WTC11 (cell line): ENCODE measurements around the gene CELF1. TPM values are rescaled to one million over a fixed set of nuclear protein-coding genes. Genes with fewer than 3 reads are reported as not detected.
A peak's percentile ranks its signal among the peaks of the same experiment; 100 is the strongest.

Source experiments
- ATAC-seq: fragments of 200-7000 bp; cut with Tn5 transposase; 2 replicates; pipeline ENCODE4 v1.10.0; 2021; ENCODE audit warnings: mild to moderate bottlenecking, moderate library complexity
- CTCF ChIA-PET: fragments of 300-600 bp; sonication (Branson Sonifier 250); formaldehyde crosslinking; loops from one replicate; lab custom pipeline; 2021; ENCODE audit warnings: antibody characterized with exemption; lab: Charles Lee
- POLR2A ChIA-PET: fragments of 350-600 bp; sonication (Branson Sonifier 250); formaldehyde crosslinking; loops from one replicate; lab custom pipeline; 2021; ENCODE audit warnings: antibody characterized with exemption; lab: Charles Lee
- DNase-seq: peaks from one replicate; pipeline ENCODE4 v3.0.0; 2021; ENCODE audit warnings: low spot score
- H3K27ac Mint-ChIP-seq: 2 replicates; pipeline ENCODE4 v1.8.0; 2021; ENCODE audit warnings: mixed read lengths
- H3K27me3 Mint-ChIP-seq: 2 replicates; pipeline ENCODE4 v1.8.0; 2021; ENCODE audit warnings: low read depth, mild to moderate bottlenecking, moderate library complexity, mixed read lengths
- H3K36me3 Mint-ChIP-seq: 2 replicates; pipeline ENCODE4 v1.8.0; 2021; ENCODE audit warnings: mixed read lengths
- H3K4me1 Mint-ChIP-seq: 2 replicates; pipeline ENCODE4 v1.8.0; 2022; ENCODE audit warnings: mixed read lengths
- H3K4me3 Mint-ChIP-seq: 2 replicates; pipeline ENCODE4 v1.8.0; 2021; ENCODE audit warnings: mild to moderate bottlenecking, moderate library complexity, mixed read lengths
- H3K9me3 Mint-ChIP-seq: 2 replicates; pipeline ENCODE4 v1.8.0; 2021; ENCODE audit warnings: mixed read lengths
- GABPB1 ChIP-seq: sonication (generic); formaldehyde crosslinking; IDR thresholded peaks from 2 replicates; pipeline ENCODE4 v1.8.1; 2023; ENCODE audit warnings: mild to moderate bottlenecking, missing genetic modification reagents
- ZNF263 ChIP-seq: sonication (generic); formaldehyde crosslinking; IDR thresholded peaks from 2 replicates; pipeline ENCODE4 v1.8.1; 2022; ENCODE audit warnings: low read depth, mild to moderate bottlenecking, moderate library complexity, missing genetic modification reagents
- total RNA-seq: library from RNA; stranded (reverse); gene quantifications from 3 replicates; pipeline ENCODE4 v1.2.3, GENCODE V29; 2021
- TF ChIP-seq, protein P1 (sequence below): sonication (generic); formaldehyde crosslinking; IDR thresholded peaks from 2 replicates; pipeline ENCODE4 v1.8.0; 2023; ENCODE audit warnings: missing genetic modification reagents, mild to moderate bottlenecking, borderline replicate concordance
- TF ChIP-seq, protein P2 (sequence below): sonication (generic); formaldehyde crosslinking; IDR thresholded peaks from 2 replicates; pipeline ENCODE4 v1.8.0; 2022; ENCODE audit warnings: mild to moderate bottlenecking, missing genetic modification reagents
- TF ChIP-seq, protein P3 (sequence below): fragments of 250-450 bp; sonication (Bioruptor Pico); IDR thresholded peaks from 2 replicates; pipeline ENCODE4 v1.9.0; 2021; ENCODE audit warnings: mild to moderate bottlenecking, borderline replicate concordance
- TF ChIP-seq, protein P4 (sequence below): sonication (generic); formaldehyde crosslinking; IDR thresholded peaks from 2 replicates; pipeline ENCODE4 v1.8.1; 2023; ENCODE audit warnings: mild to moderate bottlenecking, missing genetic modification reagents, moderate library complexity
- TF ChIP-seq, protein P5 (sequence below): sonication (generic); formaldehyde crosslinking; conservative IDR thresholded peaks from 2 replicates; pipeline ENCODE4 v1.8.1; 2023; ENCODE audit warnings: mild to moderate bottlenecking, low read depth, missing genetic modification reagents, moderate library complexity

CELF1 gene
- total RNA-seq, 1 experiment from 2014 or later = 177 TPM

DNA sequence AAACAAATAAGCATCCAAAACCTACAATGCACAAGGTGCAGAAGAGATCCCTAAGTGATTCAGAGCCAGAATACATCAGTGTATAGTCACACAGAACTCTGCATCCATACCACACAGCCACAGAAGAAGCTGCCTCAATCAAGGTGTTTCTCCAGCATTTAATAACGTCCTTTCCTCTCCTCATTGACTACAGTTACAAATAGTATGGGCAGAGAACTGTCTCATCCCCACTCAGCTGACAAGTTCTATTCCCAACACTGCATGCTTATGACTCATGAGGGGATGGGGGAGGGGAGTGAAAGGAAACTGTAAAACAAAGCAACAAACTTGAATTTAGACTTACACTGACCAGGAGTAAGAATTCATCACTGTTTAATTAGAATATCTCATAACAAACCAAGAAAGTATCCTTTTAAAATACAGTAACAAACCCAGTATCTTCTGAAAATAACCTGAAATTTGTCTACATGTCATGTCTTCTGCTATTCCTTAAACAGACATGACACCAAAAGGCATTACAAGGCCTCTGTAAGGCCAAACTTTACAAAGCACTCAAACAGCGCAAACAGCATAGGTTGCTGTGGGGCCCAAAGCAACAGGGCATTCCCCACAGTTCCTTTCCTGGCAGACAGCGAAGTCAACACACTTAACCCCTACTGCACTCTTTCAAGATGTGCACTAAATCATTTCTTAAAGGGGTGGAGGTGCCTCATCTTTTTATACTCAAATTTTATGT, 29.3 kb downstream of the CELF1 start:
- H3K36me3 Mint-ChIP-seq = peaks cover 2% of the 10 kb centered on the region; the same call in 1 of the 2 replicates
- TF ChIP-seq, protein P1, sequence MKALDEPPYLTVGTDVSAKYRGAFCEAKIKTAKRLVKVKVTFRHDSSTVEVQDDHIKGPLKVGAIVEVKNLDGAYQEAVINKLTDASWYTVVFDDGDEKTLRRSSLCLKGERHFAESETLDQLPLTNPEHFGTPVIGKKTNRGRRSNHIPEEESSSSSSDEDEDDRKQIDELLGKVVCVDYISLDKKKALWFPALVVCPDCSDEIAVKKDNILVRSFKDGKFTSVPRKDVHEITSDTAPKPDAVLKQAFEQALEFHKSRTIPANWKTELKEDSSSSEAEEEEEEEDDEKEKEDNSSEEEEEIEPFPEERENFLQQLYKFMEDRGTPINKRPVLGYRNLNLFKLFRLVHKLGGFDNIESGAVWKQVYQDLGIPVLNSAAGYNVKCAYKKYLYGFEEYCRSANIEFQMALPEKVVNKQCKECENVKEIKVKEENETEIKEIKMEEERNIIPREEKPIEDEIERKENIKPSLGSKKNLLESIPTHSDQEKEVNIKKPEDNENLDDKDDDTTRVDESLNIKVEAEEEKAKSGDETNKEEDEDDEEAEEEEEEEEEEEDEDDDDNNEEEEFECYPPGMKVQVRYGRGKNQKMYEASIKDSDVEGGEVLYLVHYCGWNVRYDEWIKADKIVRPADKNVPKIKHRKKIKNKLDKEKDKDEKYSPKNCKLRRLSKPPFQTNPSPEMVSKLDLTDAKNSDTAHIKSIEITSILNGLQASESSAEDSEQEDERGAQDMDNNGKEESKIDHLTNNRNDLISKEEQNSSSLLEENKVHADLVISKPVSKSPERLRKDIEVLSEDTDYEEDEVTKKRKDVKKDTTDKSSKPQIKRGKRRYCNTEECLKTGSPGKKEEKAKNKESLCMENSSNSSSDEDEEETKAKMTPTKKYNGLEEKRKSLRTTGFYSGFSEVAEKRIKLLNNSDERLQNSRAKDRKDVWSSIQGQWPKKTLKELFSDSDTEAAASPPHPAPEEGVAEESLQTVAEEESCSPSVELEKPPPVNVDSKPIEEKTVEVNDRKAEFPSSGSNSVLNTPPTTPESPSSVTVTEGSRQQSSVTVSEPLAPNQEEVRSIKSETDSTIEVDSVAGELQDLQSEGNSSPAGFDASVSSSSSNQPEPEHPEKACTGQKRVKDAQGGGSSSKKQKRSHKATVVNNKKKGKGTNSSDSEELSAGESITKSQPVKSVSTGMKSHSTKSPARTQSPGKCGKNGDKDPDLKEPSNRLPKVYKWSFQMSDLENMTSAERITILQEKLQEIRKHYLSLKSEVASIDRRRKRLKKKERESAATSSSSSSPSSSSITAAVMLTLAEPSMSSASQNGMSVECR = no peak
- TF ChIP-seq, protein P2, sequence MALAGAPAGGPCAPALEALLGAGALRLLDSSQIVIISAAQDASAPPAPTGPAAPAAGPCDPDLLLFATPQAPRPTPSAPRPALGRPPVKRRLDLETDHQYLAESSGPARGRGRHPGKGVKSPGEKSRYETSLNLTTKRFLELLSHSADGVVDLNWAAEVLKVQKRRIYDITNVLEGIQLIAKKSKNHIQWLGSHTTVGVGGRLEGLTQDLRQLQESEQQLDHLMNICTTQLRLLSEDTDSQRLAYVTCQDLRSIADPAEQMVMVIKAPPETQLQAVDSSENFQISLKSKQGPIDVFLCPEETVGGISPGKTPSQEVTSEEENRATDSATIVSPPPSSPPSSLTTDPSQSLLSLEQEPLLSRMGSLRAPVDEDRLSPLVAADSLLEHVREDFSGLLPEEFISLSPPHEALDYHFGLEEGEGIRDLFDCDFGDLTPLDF = no peak
- TF ChIP-seq, protein P3, sequence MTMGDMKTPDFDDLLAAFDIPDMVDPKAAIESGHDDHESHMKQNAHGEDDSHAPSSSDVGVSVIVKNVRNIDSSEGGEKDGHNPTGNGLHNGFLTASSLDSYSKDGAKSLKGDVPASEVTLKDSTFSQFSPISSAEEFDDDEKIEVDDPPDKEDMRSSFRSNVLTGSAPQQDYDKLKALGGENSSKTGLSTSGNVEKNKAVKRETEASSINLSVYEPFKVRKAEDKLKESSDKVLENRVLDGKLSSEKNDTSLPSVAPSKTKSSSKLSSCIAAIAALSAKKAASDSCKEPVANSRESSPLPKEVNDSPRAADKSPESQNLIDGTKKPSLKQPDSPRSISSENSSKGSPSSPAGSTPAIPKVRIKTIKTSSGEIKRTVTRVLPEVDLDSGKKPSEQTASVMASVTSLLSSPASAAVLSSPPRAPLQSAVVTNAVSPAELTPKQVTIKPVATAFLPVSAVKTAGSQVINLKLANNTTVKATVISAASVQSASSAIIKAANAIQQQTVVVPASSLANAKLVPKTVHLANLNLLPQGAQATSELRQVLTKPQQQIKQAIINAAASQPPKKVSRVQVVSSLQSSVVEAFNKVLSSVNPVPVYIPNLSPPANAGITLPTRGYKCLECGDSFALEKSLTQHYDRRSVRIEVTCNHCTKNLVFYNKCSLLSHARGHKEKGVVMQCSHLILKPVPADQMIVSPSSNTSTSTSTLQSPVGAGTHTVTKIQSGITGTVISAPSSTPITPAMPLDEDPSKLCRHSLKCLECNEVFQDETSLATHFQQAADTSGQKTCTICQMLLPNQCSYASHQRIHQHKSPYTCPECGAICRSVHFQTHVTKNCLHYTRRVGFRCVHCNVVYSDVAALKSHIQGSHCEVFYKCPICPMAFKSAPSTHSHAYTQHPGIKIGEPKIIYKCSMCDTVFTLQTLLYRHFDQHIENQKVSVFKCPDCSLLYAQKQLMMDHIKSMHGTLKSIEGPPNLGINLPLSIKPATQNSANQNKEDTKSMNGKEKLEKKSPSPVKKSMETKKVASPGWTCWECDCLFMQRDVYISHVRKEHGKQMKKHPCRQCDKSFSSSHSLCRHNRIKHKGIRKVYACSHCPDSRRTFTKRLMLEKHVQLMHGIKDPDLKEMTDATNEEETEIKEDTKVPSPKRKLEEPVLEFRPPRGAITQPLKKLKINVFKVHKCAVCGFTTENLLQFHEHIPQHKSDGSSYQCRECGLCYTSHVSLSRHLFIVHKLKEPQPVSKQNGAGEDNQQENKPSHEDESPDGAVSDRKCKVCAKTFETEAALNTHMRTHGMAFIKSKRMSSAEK (CRISPR knock-in tag) = no peak
- TF ChIP-seq ZNF263 (CRISPR knock-in tag) = no peak
- TF ChIP-seq, protein P4, sequence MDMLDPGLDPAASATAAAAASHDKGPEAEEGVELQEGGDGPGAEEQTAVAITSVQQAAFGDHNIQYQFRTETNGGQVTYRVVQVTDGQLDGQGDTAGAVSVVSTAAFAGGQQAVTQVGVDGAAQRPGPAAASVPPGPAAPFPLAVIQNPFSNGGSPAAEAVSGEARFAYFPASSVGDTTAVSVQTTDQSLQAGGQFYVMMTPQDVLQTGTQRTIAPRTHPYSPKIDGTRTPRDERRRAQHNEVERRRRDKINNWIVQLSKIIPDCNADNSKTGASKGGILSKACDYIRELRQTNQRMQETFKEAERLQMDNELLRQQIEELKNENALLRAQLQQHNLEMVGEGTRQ (CRISPR knock-in tag) = no peak
- TF ChIP-seq, all 79 proteins: peak for 0
- Mint-ChIP-seq H3K4me3 (no peak overlapping the region), H3K27ac (peak overlapping the region; percentile 78), H3K9me3 (no peaks in the 10 kb centered on the region), H3K27me3 (no peaks in the 10 kb centered on the region), H3K4me1 (peaks cover 50% of the 10 kb centered on the region)
- DNase-seq = no peak
- CTCF ChIA-PET = interaction anchor here (2.4 kb wide), 1 partner anchor 112 kb away, joined by 5 read pairs; no protein-coding TSS in a partner anchor
- ATAC-seq = no peak
- POLR2A ChIA-PET = interaction anchor here (0.6 kb wide), 1 partner anchor 38 kb away, joined by 3 read pairs; no protein-coding TSS in a partner anchor

DNA sequence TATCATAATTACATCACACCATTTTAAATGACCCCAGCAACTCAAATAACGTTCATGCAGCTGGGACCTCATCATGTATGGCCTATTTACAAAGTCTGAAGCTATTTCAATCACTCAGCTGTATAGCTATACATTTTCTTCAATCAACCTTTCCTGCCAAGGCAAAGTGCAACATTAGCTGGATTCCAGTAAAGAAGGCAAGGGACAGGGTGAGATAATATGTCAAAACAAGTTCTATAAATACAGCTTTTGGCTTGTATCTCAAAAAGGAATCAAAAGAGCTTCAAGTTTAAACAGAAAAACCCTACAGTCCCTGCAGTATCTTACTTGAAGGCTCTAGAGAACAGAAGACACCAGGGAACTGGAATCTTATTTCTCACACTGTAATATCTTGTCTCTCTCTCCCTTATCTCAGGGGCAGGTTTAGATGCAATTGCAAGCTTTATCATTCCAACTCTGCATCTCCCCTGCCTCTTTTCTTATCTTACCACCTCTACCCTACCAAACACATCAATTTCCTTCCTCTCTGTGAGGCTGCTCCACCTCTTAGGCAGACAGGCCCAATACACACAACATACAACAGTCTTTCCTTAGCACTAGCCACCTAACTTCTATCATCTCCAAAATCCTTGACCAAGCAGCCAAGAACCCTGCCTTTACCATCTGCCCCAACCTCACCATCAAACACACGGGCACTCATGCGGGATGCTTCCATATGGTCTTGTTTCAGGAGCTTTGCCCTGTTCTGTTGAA, 34.5 kb downstream of the CELF1 start:
- no peaks in the 10 kb centered on the region for H3K9me3 Mint-ChIP-seq
- TF ChIP-seq GABPB1 (CRISPR knock-in tag) = no peak
- TF ChIP-seq, protein P5, sequence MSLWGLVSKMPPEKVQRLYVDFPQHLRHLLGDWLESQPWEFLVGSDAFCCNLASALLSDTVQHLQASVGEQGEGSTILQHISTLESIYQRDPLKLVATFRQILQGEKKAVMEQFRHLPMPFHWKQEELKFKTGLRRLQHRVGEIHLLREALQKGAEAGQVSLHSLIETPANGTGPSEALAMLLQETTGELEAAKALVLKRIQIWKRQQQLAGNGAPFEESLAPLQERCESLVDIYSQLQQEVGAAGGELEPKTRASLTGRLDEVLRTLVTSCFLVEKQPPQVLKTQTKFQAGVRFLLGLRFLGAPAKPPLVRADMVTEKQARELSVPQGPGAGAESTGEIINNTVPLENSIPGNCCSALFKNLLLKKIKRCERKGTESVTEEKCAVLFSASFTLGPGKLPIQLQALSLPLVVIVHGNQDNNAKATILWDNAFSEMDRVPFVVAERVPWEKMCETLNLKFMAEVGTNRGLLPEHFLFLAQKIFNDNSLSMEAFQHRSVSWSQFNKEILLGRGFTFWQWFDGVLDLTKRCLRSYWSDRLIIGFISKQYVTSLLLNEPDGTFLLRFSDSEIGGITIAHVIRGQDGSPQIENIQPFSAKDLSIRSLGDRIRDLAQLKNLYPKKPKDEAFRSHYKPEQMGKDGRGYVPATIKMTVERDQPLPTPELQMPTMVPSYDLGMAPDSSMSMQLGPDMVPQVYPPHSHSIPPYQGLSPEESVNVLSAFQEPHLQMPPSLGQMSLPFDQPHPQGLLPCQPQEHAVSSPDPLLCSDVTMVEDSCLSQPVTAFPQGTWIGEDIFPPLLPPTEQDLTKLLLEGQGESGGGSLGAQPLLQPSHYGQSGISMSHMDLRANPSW (CRISPR knock-in tag) = no peak
- TF ChIP-seq, all 79 proteins: peak for 0
- DNase-seq (no peak), ATAC-seq (no peak)
- Mint-ChIP-seq H3K27me3 (no peaks in the 10 kb centered on the region), H3K4me1 (peaks cover 52% of the 10 kb centered on the region), H3K36me3 (peaks cover 2% of the 10 kb centered on the region; the same call in 1 of the 2 replicates), H3K27ac (peak overlapping the region; percentile 82), H3K4me3 (no peak overlapping the region)
- POLR2A ChIA-PET = interaction anchor here (0.7 kb wide), 1 partner anchor 9 kb away, joined by 3 read pairs; no protein-coding TSS in a partner anchor
- CTCF ChIA-PET = no interaction called here
